OCI-LY3 (cell line): Measurements from ENCODE around the gene PCGF2.

Experiments
- EZH2phosphoT487 ChIP-seq: fragments of 200-600 bp; shearing (Covaris generic); IDR thresholded peaks from 2 replicates; pipeline ENCODE4 v1.6.1; 2018; ENCODE audit warnings: antibody characterized with exemption, mixed run types, low read depth
- TF ChIP-seq, protein P1 (sequence below): fragments of 200-600, 300-600 bp; sonication (generic); IDR thresholded peaks from 2 replicates; pipeline ENCODE4 v1.5.1; 2014; ENCODE audit warnings: antibody characterized with exemption, low read length, low read depth

DNA sequence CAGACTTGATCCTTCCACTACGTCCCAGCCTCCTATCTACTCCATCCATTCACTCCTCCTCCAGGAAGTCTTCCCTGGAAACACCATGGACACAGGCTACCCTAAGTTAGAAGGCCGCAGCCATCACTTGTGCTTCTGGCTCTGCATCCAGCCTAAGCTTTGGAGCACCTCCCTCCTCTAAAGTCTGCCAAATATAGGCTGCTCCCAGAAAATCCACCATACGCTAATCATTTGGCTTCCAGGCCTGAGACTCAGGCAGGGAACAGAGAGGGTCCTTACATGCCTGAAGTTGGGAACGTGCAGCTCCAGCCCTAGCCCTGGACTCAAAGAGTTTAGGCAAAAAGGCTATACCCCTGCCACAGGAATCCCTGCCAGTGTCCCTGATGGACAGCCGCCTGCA, 6.7 kb downstream of the PCGF2 start:
- TF ChIP-seq, protein P1, sequence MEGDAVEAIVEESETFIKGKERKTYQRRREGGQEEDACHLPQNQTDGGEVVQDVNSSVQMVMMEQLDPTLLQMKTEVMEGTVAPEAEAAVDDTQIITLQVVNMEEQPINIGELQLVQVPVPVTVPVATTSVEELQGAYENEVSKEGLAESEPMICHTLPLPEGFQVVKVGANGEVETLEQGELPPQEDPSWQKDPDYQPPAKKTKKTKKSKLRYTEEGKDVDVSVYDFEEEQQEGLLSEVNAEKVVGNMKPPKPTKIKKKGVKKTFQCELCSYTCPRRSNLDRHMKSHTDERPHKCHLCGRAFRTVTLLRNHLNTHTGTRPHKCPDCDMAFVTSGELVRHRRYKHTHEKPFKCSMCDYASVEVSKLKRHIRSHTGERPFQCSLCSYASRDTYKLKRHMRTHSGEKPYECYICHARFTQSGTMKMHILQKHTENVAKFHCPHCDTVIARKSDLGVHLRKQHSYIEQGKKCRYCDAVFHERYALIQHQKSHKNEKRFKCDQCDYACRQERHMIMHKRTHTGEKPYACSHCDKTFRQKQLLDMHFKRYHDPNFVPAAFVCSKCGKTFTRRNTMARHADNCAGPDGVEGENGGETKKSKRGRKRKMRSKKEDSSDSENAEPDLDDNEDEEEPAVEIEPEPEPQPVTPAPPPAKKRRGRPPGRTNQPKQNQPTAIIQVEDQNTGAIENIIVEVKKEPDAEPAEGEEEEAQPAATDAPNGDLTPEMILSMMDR, result no peak
- TF ChIP-seq EZH2phosphoT487, result no peak
